GM23338 (cell line): ENCODE data around the gene PTPRB. TPM values are rescaled to one million over a fixed set of nuclear protein-coding genes. Genes with fewer than 3 reads are reported as not detected.

ENCODE experiments used
- ATAC-seq: fragments of 200-7000 bp; cut with Tn5 transposase; 3 replicates; pipeline ENCODE4 v1.9.1; 2020
- DNase-seq: peaks from one replicate; pipeline ENCODE4 v3.0.0-alpha.2; 2015; ENCODE audit warnings: low spot score
- H2AFZ ChIP-seq: fragments of 200-600 bp; sonication (generic); 2 replicates; pipeline ENCODE4 v1.8.0; 2016; ENCODE audit warnings: antibody characterized with exemption, mild to moderate bottlenecking, moderate library complexity
- H3F3A ChIP-seq: fragments of 200-600 bp; sonication (generic); replicated peaks from 2 replicates; pipeline ENCODE4 v1.8.0; 2017; ENCODE audit warnings: antibody characterized with exemption, mixed run types, low read depth
- H3K27ac ChIP-seq: fragments of 200-600 bp; sonication (generic); 2 replicates; pipeline ENCODE4 v1.6.1; 2016; ENCODE audit warnings: low read depth
- H3K27me3 ChIP-seq: fragments of 200-600 bp; sonication (generic); 2 replicates; pipeline ENCODE4 v1.8.0; 2016; ENCODE audit warnings: mild to moderate bottlenecking, mixed run types, moderate library complexity; ENCODE audit not compliant: insufficient read depth
- H3K36me3 ChIP-seq: fragments of 200-600 bp; sonication (generic); 2 replicates; pipeline ENCODE4 v1.8.0; 2016; ENCODE audit warnings: mild to moderate bottlenecking; ENCODE audit not compliant: insufficient read depth
- H3K4me1 ChIP-seq: fragments of 200-600 bp; sonication (generic); 2 replicates; pipeline ENCODE4 v1.8.0; 2016; ENCODE audit warnings: mild to moderate bottlenecking, moderate library complexity; ENCODE audit not compliant: insufficient read depth
- H3K4me2 ChIP-seq: fragments of 200-600 bp; sonication (generic); 2 replicates; pipeline ENCODE4 v1.7.1; 2017; ENCODE audit warnings: mixed run types
- H3K4me3 ChIP-seq: fragments of 200-600 bp; sonication (generic); 2 replicates; pipeline ENCODE4 v1.6.1; 2016; ENCODE audit warnings: mixed run types
- H3K79me2 ChIP-seq: fragments of 200-600 bp; sonication (generic); replicated peaks from 2 replicates; pipeline ENCODE4 v1.8.0; 2017; ENCODE audit warnings: mild to moderate bottlenecking; ENCODE audit not compliant: insufficient read depth
- H3K9me2 ChIP-seq: fragments of 200-600 bp; sonication (generic); 2 replicates; pipeline ENCODE4 v1.8.0; 2017; ENCODE audit not compliant: insufficient read depth
- H4K20me1 ChIP-seq: fragments of 200-600 bp; sonication (generic); replicated peaks from 2 replicates; pipeline ENCODE4 v1.8.0; 2017; ENCODE audit warnings: mild to moderate bottlenecking; ENCODE audit not compliant: insufficient read depth
- H3K27ac Mint-ChIP-seq: 2 replicates; pipeline ENCODE4 v1.8.0; 2020; ENCODE audit warnings: inconsistent platforms, mild to moderate bottlenecking, moderate library complexity, mixed read lengths
- H3K27me3 Mint-ChIP-seq: 3 replicates; pipeline ENCODE4 v1.8.0; 2022; ENCODE audit warnings: low read depth, mild to moderate bottlenecking, moderate library complexity, mixed read lengths, inconsistent platforms; ENCODE audit not compliant: insufficient read depth, poor library complexity
- H3K36me3 Mint-ChIP-seq: 3 replicates; pipeline ENCODE4 v1.8.0; 2021; ENCODE audit warnings: low read depth, mild to moderate bottlenecking, inconsistent platforms, moderate library complexity, mixed read lengths
- H3K4me1 Mint-ChIP-seq: 3 replicates; pipeline ENCODE4 v1.8.0; 2020; ENCODE audit warnings: mild to moderate bottlenecking, inconsistent platforms, mixed read lengths
- H3K4me3 Mint-ChIP-seq: 3 replicates; pipeline ENCODE4 v1.8.0; 2021; ENCODE audit warnings: moderate library complexity, mild to moderate bottlenecking, inconsistent platforms, mixed read lengths
- H3K9me3 Mint-ChIP-seq: 3 replicates; pipeline ENCODE4 v1.8.0; 2020; ENCODE audit warnings: moderate library complexity, mild to moderate bottlenecking, inconsistent platforms, mixed read lengths
- EZH2 ChIP-seq: fragments of 200-600 bp; sonication (generic); IDR thresholded peaks from one replicate; pipeline ENCODE4 v1.8.0; 2017; ENCODE audit warnings: antibody characterized with exemption, mild to moderate bottlenecking, low read depth; ENCODE audit not compliant: unreplicated experiment
- NANOG ChIP-seq: IDR thresholded peaks from 2 replicates; pipeline ENCODE4 v1.6.1; 2016; ENCODE audit warnings: antibody characterized with exemption, borderline replicate concordance
- POLR2AphosphoS5 ChIP-seq: IDR thresholded peaks from 2 replicates; pipeline ENCODE4 v1.6.1; 2016; ENCODE audit warnings: antibody characterized with exemption, low read depth
- REST ChIP-seq: IDR thresholded peaks from one replicate; pipeline ENCODE4 v1.6.1; 2018; ENCODE audit warnings: antibody characterized with exemption; ENCODE audit not compliant: unreplicated experiment
- ZNF114 ChIP-seq: fragments of 250-450 bp; sonication (Bioruptor Pico); IDR thresholded peaks from 2 replicates; pipeline ENCODE4 v1.5.0; 2020; ENCODE audit warnings: mild to moderate bottlenecking, moderate library complexity
- ZNF462 ChIP-seq: fragments of 250-450 bp; sonication (Bioruptor Pico); IDR thresholded peaks from 2 replicates; pipeline ENCODE4 v1.5.0; 2020; ENCODE audit warnings: mild to moderate bottlenecking, moderate library complexity
- polyA plus RNA-seq: library from polyadenylated mRNA; unstranded; fragments of >200 nt; fragmentation: Nextera tagmentation; extraction: Ambion mirVana; gene quantifications from 2 replicates; pipeline ENCODE4 v1.2.1, GENCODE V29; 2016
- total RNA-seq: library from RNA; depleted of rRNA; stranded (reverse); fragments of >200 nt; shearing (Covaris generic); gene quantifications from 2 replicates; pipeline ENCODE4 v1.2.3, GENCODE V29; 2014

Gene PTPRB
- total and polyA plus RNA-seq, 2 experiments from 2014 or later: 0.13 to 1.7 TPM

- Histone ChIP-seq H3K27me3 (no peaks in the 10 kb centered on the region), H3K79me2 (no peaks in the 10 kb centered on the region), H3K9me2 (peaks cover 6% of the 10 kb centered on the region; the same call in 1 of the 2 replicates), H2AFZ (no peak overlapping the region), H3K36me3 (no peaks in the 10 kb centered on the region), H3K4me1 (no peaks in the 10 kb centered on the region), H3F3A (no peaks in the 10 kb centered on the region), H3K4me3 (no peak overlapping the region), H4K20me1 (no peaks in the 10 kb centered on the region), H3K27ac (no peak overlapping the region), H3K4me2 (no peak overlapping the region)
- Mint-ChIP-seq H3K36me3 (no peaks in the 10 kb centered on the region), H3K9me3 (no peaks in the 10 kb centered on the region; the same call in 2 of the 3 replicates), H3K27me3 (no peaks in the 10 kb centered on the region), H3K27ac (no peak overlapping the region), H3K4me3 (no peak overlapping the region), H3K4me1 (peaks cover 2% of the 10 kb centered on the region; the same call in 2 of the 3 replicates)
- DNase-seq (no peak), ATAC-seq (no peak)
- TF ChIP-seq ZNF462 (no peak), NANOG (no peak), REST (no peak), ZNF114 (CRISPR knock-in tag) (no peak), POLR2AphosphoS5 (no peak), EZH2 (no peak)
Measured at GRCh38 chr12:70540996-70541395, 96.2 kb downstream of the PTPRB start.
